SH-SY5Y (cell line): Measurements from ENCODE around the gene AIM2.

Experiments
- GATA2 ChIP-seq: IDR thresholded peaks from 2 replicates; pipeline ENCODE4 v1.6.1; 2011; ENCODE audit warnings: mild to moderate bottlenecking, low read depth, low read length
- GATA3 ChIP-seq: IDR thresholded peaks from 2 replicates; pipeline ENCODE4 v1.6.1; 2011; ENCODE audit warnings: low read depth, mild to moderate bottlenecking, low read length, moderate library complexity

DNA sequence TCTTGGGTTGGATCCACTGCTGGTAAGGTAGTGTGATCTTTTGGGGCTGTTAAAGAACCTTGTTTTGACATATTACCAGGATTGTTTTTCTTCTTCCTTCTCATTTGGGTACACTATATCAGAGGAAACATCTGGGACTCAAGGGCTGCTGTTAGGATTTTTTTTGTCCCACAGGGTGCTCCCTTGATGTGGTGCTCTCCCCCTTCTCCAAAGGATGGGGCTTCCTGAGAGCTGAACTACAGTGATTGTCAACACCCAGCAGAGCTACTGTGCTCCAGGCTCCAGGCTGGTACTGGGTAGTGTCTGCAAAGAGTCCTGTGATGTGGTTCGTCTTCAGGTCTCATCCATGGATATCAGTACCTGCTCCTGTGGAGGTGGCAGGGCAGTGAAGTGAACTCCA, 46.3 kb downstream of the AIM2 start:
- TF ChIP-seq GATA2 (no peak), GATA3 (no peak)
